ENCODE measurements around the gene GNE. TPM values are rescaled to one million over a fixed set of nuclear protein-coding genes. Genes with fewer than 3 reads are reported as not detected.
"Not testable (repeated sequence)": the region's sequence is repeated elsewhere in the genome, so short reads cannot be mapped to it uniquely, and the experiment has no call there.

Gene GNE, protein sequence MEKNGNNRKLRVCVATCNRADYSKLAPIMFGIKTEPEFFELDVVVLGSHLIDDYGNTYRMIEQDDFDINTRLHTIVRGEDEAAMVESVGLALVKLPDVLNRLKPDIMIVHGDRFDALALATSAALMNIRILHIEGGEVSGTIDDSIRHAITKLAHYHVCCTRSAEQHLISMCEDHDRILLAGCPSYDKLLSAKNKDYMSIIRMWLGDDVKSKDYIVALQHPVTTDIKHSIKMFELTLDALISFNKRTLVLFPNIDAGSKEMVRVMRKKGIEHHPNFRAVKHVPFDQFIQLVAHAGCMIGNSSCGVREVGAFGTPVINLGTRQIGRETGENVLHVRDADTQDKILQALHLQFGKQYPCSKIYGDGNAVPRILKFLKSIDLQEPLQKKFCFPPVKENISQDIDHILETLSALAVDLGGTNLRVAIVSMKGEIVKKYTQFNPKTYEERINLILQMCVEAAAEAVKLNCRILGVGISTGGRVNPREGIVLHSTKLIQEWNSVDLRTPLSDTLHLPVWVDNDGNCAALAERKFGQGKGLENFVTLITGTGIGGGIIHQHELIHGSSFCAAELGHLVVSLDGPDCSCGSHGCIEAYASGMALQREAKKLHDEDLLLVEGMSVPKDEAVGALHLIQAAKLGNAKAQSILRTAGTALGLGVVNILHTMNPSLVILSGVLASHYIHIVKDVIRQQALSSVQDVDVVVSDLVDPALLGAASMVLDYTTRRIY
- total RNA-seq = 15.7 TPM
- polyA plus RNA-seq = 1 to 10 TPM; 3.4 to 7.0 (median 5.2) TPM

DNA sequence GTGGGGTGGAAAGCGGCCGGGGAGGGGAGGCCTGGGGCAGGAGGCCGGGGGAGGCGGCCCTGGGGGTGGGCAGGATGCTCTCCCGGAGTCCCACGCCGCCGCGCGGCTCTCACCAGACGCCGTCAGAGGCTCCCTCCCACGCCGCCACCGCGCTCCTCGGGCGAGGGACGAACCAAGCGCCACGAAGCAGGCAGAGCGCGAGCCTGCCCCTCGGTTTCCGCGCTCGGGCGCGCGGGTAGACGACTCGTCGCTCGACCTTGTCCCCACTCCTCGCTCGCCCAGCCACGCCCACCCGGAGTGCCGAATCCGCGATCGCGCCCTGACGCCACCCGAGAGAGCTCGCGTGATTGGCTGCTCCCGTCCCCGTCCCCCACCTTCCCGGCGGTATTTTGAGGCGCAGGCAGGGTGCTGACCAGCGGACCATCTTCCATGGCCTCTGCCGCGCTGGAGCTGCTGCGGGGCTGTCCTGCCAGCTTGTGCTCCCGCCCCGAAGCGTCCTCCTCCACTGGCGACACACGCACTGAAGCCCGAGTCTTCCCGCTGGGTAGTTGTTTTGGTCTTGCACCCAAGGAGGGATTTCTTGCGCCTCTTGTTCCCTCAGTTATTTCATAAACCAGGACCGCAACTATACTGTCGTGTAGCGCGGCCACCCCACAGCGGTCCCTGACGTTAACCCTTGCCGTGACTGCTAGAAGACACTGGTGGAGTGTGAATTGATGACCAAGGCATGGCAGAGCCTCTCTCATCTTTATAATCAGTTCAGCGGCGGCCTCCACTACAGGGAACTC lies at the start of gene GNE:
TSS of gene GNE (minus strand) at position 241 of the 788 bp plus-strand sequence. CDS start 9,093 bp downstream, outside the sequence.
- Mint-ChIP-seq H3K4me1 (peaks cover 0 to 27% (median 9%) of the 10 kb centered on the region in 4 donors), H3K4me3 (peak within 1 kb of the TSS; percentile 94 to 100 (median 98)), H3K27ac (peak within 1 kb of the TSS; percentile 89 to 98 (median 97)), H3K9me3 (no peaks in the 10 kb centered on the region), H3K36me3 (no peaks in the 10 kb centered on the region), H3K27me3 (no peaks in the 10 kb centered on the region)
- ATAC-seq (ENCODE audit: low read depth in 2 of 2) (peak; percentile 93 to 95), DNase-seq (peak; percentile 96 to 97 (median 96))
- no peaks in the 10 kb centered on the region for H3K36me3 ChIP-seq (ENCODE audit: control insufficient read depth, insufficient read depth, low read length)
- no peaks in the 10 kb centered on the region for H3K27me3 ChIP-seq (ENCODE audit: control insufficient read depth, insufficient read depth, low read length)
- H3K4me3 ChIP-seq (ENCODE audit: low read depth, low read length) = peak within 1 kb of the TSS; percentile 83
- peak within 1 kb of the TSS; percentile 94 for H3K27ac ChIP-seq (ENCODE audit: insufficient read depth, low read length, poor library complexity, severe bottlenecking)
- H3K4me1 ChIP-seq (ENCODE audit: control insufficient read depth, insufficient read depth, low read length, poor library complexity, severe bottlenecking) = peaks cover 20% of the 10 kb centered on the region
- no peaks in the 10 kb centered on the region for H3K9me3 ChIP-seq (ENCODE audit: control insufficient read depth in 2 of 2, low read length in 2 of 2)

DNA sequence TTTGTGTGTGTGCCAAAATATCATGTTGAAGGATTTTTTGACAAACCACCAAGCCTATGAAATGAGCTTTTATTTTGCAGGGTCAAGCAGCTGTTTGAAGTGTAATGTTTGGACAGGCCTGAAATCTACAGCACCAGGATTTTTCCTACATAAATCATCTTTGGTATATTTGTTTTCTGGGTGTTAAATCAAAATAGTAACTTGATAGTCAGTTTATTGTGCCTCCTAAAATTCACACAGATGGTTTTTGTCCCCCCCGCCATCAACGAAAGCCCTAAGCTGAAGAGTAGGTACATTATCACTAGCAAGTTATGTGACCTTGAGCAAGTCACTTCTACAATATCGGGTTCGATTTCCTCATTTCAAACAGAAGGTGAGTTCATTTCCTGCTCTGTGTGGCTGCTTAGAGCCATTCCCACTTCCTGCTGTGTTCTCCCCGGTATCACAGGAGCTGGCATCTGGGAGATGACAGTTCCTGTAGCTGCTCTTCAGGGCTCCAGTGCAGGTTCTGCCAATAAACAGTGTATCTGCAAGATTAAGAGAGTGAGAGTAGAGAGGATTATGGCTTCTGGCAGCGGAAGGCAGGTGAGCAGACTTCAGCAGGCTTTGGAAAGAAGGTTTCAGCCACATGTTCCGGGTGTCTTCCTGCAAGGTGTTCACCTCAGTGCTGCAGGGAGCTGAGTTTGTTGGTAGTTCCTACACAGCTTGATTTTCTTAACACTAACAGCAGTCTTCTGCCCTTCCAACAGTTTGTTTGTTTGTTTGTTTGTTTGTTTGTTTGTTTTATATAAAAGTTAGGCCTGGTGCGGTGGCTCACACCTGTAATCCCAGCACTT lies 48.4 kb upstream of the GNE start:
- Histone ChIP-seq H3K4me3 (ENCODE audit: low read depth, low read length) (no peak overlapping the region), H3K36me3 (ENCODE audit: control insufficient read depth, insufficient read depth, low read length) (no peaks in the 10 kb centered on the region), H3K27ac (ENCODE audit: insufficient read depth, low read length, poor library complexity, severe bottlenecking) (no peak overlapping the region), H3K4me1 (ENCODE audit: control insufficient read depth, insufficient read depth, low read length, poor library complexity, severe bottlenecking) (peaks cover 8% of the 10 kb centered on the region), H3K9me3 (ENCODE audit: control insufficient read depth in 2 of 2, low read length in 2 of 2) (no peaks in the 10 kb centered on the region), H3K27me3 (ENCODE audit: control insufficient read depth, insufficient read depth, low read length) (no peaks in the 10 kb centered on the region)
- Mint-ChIP-seq H3K27ac (peak overlapping the region in 1 of 3 donors; percentile 3), H3K4me1 (peaks cover 8 to 12% (median 11%) of the 10 kb centered on the region in 4 donors), H3K36me3 (no peaks in the 10 kb centered on the region), H3K4me3 (peak overlapping the region in 3 of 4 donors; percentile 8 to 43 (median 17)), H3K27me3 (peaks cover 4% of the 10 kb centered on the region), H3K9me3 (no peaks in the 10 kb centered on the region)
- peak in 1 of 3 donors; percentile 37 for DNase-seq
- no peak for ATAC-seq (ENCODE audit: low read depth in 2 of 2)

DNA sequence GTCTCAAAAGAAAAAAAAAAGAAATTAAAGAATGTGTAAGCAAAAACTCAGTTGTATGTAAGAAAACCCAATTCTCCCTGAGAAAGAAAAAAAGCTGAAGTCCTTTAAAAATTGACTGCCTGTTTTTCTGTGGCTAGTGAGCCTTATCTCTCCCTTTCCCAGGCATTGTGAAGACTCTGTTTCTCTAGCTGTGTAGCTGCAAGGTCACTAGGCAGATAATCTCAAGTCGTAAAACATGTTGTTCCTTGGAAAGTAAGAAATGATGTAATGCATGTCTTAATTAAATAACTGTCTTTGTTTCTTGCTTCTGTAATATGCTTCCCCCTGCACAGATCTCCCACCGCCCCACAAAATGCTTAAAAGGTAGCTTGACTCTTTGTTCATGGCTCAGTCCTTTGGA lies 46.1 kb upstream of the GNE start:
- not testable (repeated sequence) for H3K4me3 ChIP-seq (ENCODE audit: low read depth, low read length); H3K9me3 ChIP-seq (ENCODE audit: control insufficient read depth in 2 of 2, low read length in 2 of 2); H3K9me3 Mint-ChIP-seq; H3K4me3 Mint-ChIP-seq; H3K27me3 Mint-ChIP-seq; H3K27me3 ChIP-seq (ENCODE audit: control insufficient read depth, insufficient read depth, low read length); H3K27ac Mint-ChIP-seq; H3K36me3 Mint-ChIP-seq; ATAC-seq (ENCODE audit: low read depth in 2 of 2); H3K27ac ChIP-seq (ENCODE audit: insufficient read depth, low read length, poor library complexity, severe bottlenecking); DNase-seq; H3K36me3 ChIP-seq (ENCODE audit: control insufficient read depth, insufficient read depth, low read length); H3K4me1 ChIP-seq (ENCODE audit: control insufficient read depth, insufficient read depth, low read length, poor library complexity, severe bottlenecking)
- peaks cover 5 to 12% (median 10%) of the 10 kb centered on the region in 4 donors for H3K4me1 Mint-ChIP-seq

DNA sequence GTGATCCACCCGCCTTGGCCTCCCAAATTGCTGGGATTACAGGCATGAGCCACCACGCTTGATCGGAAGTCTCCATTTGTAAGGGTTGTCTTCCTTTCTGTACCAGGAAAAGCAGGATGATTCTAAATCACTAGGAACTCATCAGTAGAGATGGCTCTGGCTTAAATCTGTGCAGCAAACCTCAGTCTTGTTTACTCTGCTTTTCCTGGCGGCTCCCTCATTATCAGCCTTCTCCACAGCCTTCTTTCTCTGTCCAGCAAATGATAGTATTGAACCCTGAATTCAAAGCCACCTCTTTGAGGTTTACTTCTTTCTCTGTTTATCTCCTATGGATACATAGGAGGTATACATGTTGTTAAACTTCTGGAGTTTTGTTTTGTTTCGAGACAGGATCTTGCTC lies 43.0 kb upstream of the GNE start:
- Mint-ChIP-seq H3K9me3 (no peaks in the 10 kb centered on the region), H3K27ac (no peak overlapping the region), H3K36me3 (no peaks in the 10 kb centered on the region), H3K4me3 (no peak overlapping the region), H3K4me1 (peaks cover 0 to 3% (median 1%) of the 10 kb centered on the region in 4 donors), H3K27me3 (peaks cover 4% of the 10 kb centered on the region)
- DNase-seq (no peak), ATAC-seq (ENCODE audit: low read depth in 2 of 2) (no peak)
- H3K27me3 ChIP-seq (ENCODE audit: control insufficient read depth, insufficient read depth, low read length) = no peaks in the 10 kb centered on the region
- H3K36me3 ChIP-seq (ENCODE audit: control insufficient read depth, insufficient read depth, low read length) = no peaks in the 10 kb centered on the region
- peaks cover under 1% of the 10 kb centered on the region for H3K4me1 ChIP-seq (ENCODE audit: control insufficient read depth, insufficient read depth, low read length, poor library complexity, severe bottlenecking)
- H3K9me3 ChIP-seq (ENCODE audit: control insufficient read depth in 2 of 2, low read length in 2 of 2) = no peaks in the 10 kb centered on the region
- H3K4me3 ChIP-seq (ENCODE audit: low read depth, low read length) = no peak overlapping the region
- H3K27ac ChIP-seq (ENCODE audit: insufficient read depth, low read length, poor library complexity, severe bottlenecking) = no peak overlapping the region

DNA sequence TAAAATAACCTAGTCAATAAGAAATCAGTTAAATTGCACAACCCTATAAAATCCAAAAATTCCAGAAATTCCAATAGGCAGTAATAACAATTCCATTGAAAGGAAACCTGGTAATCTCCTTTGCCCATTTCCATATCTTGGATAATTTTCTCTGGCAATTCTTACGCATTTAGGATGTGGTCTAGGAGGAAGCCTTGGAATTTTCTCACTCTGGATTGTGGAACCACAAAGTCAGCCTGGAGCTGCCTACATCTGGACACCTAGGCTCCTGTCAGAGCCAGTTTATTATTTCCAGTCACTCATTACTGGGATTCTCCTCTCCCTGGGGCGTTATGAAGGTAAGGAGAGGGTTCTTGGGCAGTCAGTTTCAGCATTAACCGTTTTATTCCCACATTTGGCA lies 40.3 kb upstream of the GNE start:
- Mint-ChIP-seq H3K9me3 (no peaks in the 10 kb centered on the region), H3K27ac (no peak overlapping the region), H3K27me3 (no peaks in the 10 kb centered on the region), H3K36me3 (peaks cover 5% of the 10 kb centered on the region), H3K4me1 (peaks cover 0 to 2% (median 0%) of the 10 kb centered on the region in 4 donors), H3K4me3 (no peak overlapping the region)
- no peak overlapping the region for H3K4me3 ChIP-seq (ENCODE audit: low read depth, low read length)
- no peak for DNase-seq
- H3K27ac ChIP-seq (ENCODE audit: insufficient read depth, low read length, poor library complexity, severe bottlenecking) = no peak overlapping the region
- no peaks in the 10 kb centered on the region for H3K36me3 ChIP-seq (ENCODE audit: control insufficient read depth, insufficient read depth, low read length)
- ATAC-seq (ENCODE audit: low read depth in 2 of 2) = no peak
- H3K27me3 ChIP-seq (ENCODE audit: control insufficient read depth, insufficient read depth, low read length) = no peaks in the 10 kb centered on the region
- no peaks in the 10 kb centered on the region for H3K9me3 ChIP-seq (ENCODE audit: control insufficient read depth in 2 of 2, low read length in 2 of 2)
- no peaks in the 10 kb centered on the region for H3K4me1 ChIP-seq (ENCODE audit: control insufficient read depth, insufficient read depth, low read length, poor library complexity, severe bottlenecking)

DNA sequence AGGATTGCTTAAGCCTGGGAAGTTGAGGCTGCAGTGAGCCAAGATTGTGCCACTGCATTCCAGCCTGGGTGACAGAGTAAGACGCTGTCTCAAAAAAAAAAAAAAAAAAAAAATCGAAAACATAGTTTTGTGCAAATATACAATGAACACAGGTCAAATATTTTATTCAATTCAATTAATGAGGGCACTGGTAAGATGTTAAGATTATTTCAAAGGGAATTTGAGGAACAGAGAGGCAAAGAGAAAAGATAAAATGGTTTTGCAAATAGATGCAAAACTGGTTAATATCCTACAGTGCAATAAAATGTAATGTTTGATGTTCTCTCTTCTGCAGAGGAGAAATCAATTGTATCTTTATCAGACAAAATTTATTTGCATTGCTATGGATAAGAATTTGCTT lies 39.5 kb upstream of the GNE start:
- ATAC-seq (ENCODE audit: low read depth in 2 of 2) (no peak), DNase-seq (no peak)
- Histone ChIP-seq H3K27ac (ENCODE audit: insufficient read depth, low read length, poor library complexity, severe bottlenecking) (no peak overlapping the region), H3K9me3 (ENCODE audit: control insufficient read depth in 2 of 2, low read length in 2 of 2) (no peaks in the 10 kb centered on the region), H3K4me1 (ENCODE audit: control insufficient read depth, insufficient read depth, low read length, poor library complexity, severe bottlenecking) (no peaks in the 10 kb centered on the region), H3K4me3 (ENCODE audit: low read depth, low read length) (no peak overlapping the region), H3K27me3 (ENCODE audit: control insufficient read depth, insufficient read depth, low read length) (no peaks in the 10 kb centered on the region), H3K36me3 (ENCODE audit: control insufficient read depth, insufficient read depth, low read length) (no peaks in the 10 kb centered on the region)
- H3K36me3 Mint-ChIP-seq = peaks cover 7% of the 10 kb centered on the region
- H3K4me1 Mint-ChIP-seq = peaks cover 0 to 2% (median 0%) of the 10 kb centered on the region in 4 donors
- no peak overlapping the region for H3K4me3 Mint-ChIP-seq
- no peaks in the 10 kb centered on the region for H3K9me3 Mint-ChIP-seq
- no peak overlapping the region for H3K27ac Mint-ChIP-seq
- H3K27me3 Mint-ChIP-seq = no peaks in the 10 kb centered on the region

DNA sequence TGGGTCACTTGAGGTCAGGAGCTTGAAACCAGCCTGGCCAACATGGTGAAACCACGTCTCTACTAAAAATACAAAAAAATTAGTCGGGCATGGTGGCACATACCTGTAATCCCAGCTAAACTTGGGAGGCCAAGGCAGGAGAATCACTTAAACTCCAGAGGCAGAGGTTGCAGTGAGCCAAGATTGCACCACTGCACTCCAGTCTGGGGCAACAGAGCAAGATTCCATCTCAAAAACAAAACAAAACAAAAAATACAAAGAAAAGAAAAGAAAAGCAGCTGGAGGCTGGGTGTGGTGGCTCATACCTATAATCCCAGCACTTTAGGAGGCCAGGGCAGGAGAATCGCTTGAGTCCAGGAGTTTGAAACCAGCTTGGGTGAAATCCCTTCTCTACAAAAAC lies 36.7 kb upstream of the GNE start:
- not testable (repeated sequence) for H3K36me3 ChIP-seq (ENCODE audit: control insufficient read depth, insufficient read depth, low read length); H3K4me1 Mint-ChIP-seq; H3K4me3 ChIP-seq (ENCODE audit: low read depth, low read length); DNase-seq; H3K4me1 ChIP-seq (ENCODE audit: control insufficient read depth, insufficient read depth, low read length, poor library complexity, severe bottlenecking); H3K4me3 Mint-ChIP-seq; H3K9me3 Mint-ChIP-seq; H3K9me3 ChIP-seq (ENCODE audit: control insufficient read depth in 2 of 2, low read length in 2 of 2); H3K27ac ChIP-seq (ENCODE audit: insufficient read depth, low read length, poor library complexity, severe bottlenecking); H3K27me3 ChIP-seq (ENCODE audit: control insufficient read depth, insufficient read depth, low read length); H3K36me3 Mint-ChIP-seq; H3K27me3 Mint-ChIP-seq; ATAC-seq (ENCODE audit: low read depth in 2 of 2); H3K27ac Mint-ChIP-seq

All from CD4-positive, CD25-positive, alpha-beta regulatory T cell (primary cell).